Middle frontal gyrus (tissue), 1 donor: ENCODE measurements around the gene LSAMP.

ENCODE experiments used
- DNase-seq: peaks from one replicate; pipeline ENCODE4 v3.0.0-alpha.2; 2015; ENCODE audit warnings: low spot score; ENCODE audit errors: extremely low spot score

LSAMP gene

GRCh38 chr3:116445311-116445841, at the start of gene LSAMP:
TSS of gene LSAMP (minus strand) at chr3:116445487.
- DNase-seq, result peak; percentile 67

GRCh38 chr3:116492379-116492778, 47.1 kb upstream of the LSAMP start:
- no peak for DNase-seq

- DNase-seq, result no peak
These were observed 37.8 kb upstream of the LSAMP start for GRCh38 chr3:116483135-116483534.

GRCh38 chr3:116476691-116477090, 31.4 kb upstream of the LSAMP start:
- DNase-seq, result no peak

GRCh38 chr3:116474801-116475200, 29.5 kb upstream of the LSAMP start:
- no peak for DNase-seq

GRCh38 chr3:116474032-116474780, 28.9 kb upstream of the LSAMP start:
- DNase-seq, result no peak

- DNase-seq, result no peak
These were observed 28.3 kb upstream of the LSAMP start for GRCh38 chr3:116473602-116474001.

GRCh38 chr3:116470605-116471197, 25.4 kb upstream of the LSAMP start:
- no peak for DNase-seq

- no peak for DNase-seq
These were observed 24.3 kb upstream of the LSAMP start for GRCh38 chr3:116469546-116469945.

GRCh38 chr3:116464276-116464798, 19.1 kb upstream of the LSAMP start:
- no peak for DNase-seq

- no peak for DNase-seq
These were observed 8.5 kb upstream of the LSAMP start for GRCh38 chr3:116453666-116454346.

- DNase-seq, result no peak
These were observed 4.5 kb upstream of the LSAMP start for GRCh38 chr3:116449546-116450350.

GRCh38 chr3:116445990-116446389, 703 bp upstream of the LSAMP start:
- DNase-seq, result no peak

- DNase-seq, result no peak
These were observed 422 bp downstream of the LSAMP start for GRCh38 chr3:116444819-116445310.

- no peak for DNase-seq
These were observed 1.1 kb downstream of the LSAMP start for GRCh38 chr3:116444115-116444747.

GRCh38 chr3:116443191-116443661, 2.1 kb downstream of the LSAMP start:
- no peak for DNase-seq

- no peak for DNase-seq
These were observed 2.8 kb downstream of the LSAMP start for GRCh38 chr3:116442331-116443021.

- DNase-seq, result no peak
These were observed 3.6 kb downstream of the LSAMP start for GRCh38 chr3:116441652-116442051.

GRCh38 chr3:116440196-116440595, 5.1 kb downstream of the LSAMP start:
- no peak for DNase-seq

GRCh38 chr3:116433552-116433951, 11.7 kb downstream of the LSAMP start:
- DNase-seq, result no peak
